OCI-LY3 (cell line): Measurements from ENCODE around the gene PLEKHB2.
A peak's percentile ranks its signal among the peaks of the same experiment; 100 is the strongest.

Experiments
- H2AFZ ChIP-seq: fragments of 200-600, 300-600 bp; shearing (Covaris generic); 2 replicates; pipeline ENCODE4 v1.6.0; 2014; ENCODE audit warnings: antibody characterized with exemption, low read depth, low read length
- H3K27ac ChIP-seq: fragments of 200-600, 300-600 bp; sonication (generic); 2 replicates; pipeline ENCODE4 v1.5.1; 2014; ENCODE audit warnings: mild to moderate bottlenecking, low read length, moderate library complexity, mixed read lengths
- H3K27me3 ChIP-seq: fragments of 200-600, 300-600 bp; sonication (generic); 2 replicates; pipeline ENCODE4 v1.6.1; 2014; ENCODE audit warnings: low read depth, low read length, mixed read lengths
- H3K36me3 ChIP-seq: fragments of 200-600, 300-600 bp; sonication (generic); replicated peaks from 2 replicates; pipeline ENCODE3; 2014; ENCODE audit warnings: low read depth, low read length, mixed read lengths
- H3K4me1 ChIP-seq: fragments of 300-600, 200-600 bp; sonication (generic); 2 replicates; pipeline ENCODE4 v1.6.1; 2014; ENCODE audit warnings: low read length, mixed read lengths
- H3K4me2 ChIP-seq: fragments of 200-600, 300-600 bp; sonication (generic); 2 replicates; pipeline ENCODE4 v1.6.1; 2014; ENCODE audit warnings: low read length, mixed read lengths
- H3K4me3 ChIP-seq: fragments of 300-600, 200-600 bp; sonication (generic); 2 replicates; pipeline ENCODE4 v1.5.1; 2014; ENCODE audit warnings: antibody characterized with exemption, mild to moderate bottlenecking, low read length, moderate library complexity
- H3K79me2 ChIP-seq: fragments of 300-600, 200-600 bp; shearing (Covaris generic); 2 replicates; pipeline ENCODE4 v1.6.1; 2014; ENCODE audit warnings: mild to moderate bottlenecking, low read length, mixed read lengths
- H3K9ac ChIP-seq: fragments of 300-600, 200-600 bp; shearing (Covaris generic); 2 replicates; pipeline ENCODE4 v1.6.0; 2014; ENCODE audit warnings: mild to moderate bottlenecking, low read length, moderate library complexity
- H3K9me3 ChIP-seq: fragments of 200-600, 300-600 bp; shearing (Covaris generic); 2 replicates; pipeline ENCODE4 v1.6.1; 2014; ENCODE audit warnings: low read length, mixed read lengths; ENCODE audit not compliant: insufficient read depth
- H4K20me1 ChIP-seq: fragments of 200-600, 300-600 bp; sonication (generic); 2 replicates; pipeline ENCODE4 v1.6.1; 2016; ENCODE audit warnings: low read length, mixed read lengths; ENCODE audit not compliant: insufficient read depth
- CTCF ChIP-seq: fragments of 200-600, 300-600 bp; sonication (generic); IDR thresholded peaks from 2 replicates; pipeline ENCODE4 v1.5.1; 2014; ENCODE audit warnings: antibody characterized with exemption, low read length, low read depth
- EZH2phosphoT487 ChIP-seq: fragments of 200-600 bp; shearing (Covaris generic); IDR thresholded peaks from 2 replicates; pipeline ENCODE4 v1.6.1; 2018; ENCODE audit warnings: antibody characterized with exemption, mixed run types, low read depth

The PLEKHB2 gene

GRCh38 chr2:131105156-131105949 lies at the start of gene PLEKHB2:
PLEKHB2 (plus strand) TSS chr2:131105336; CDS start chr2:131120942, 15,606 bp downstream.
- H3K9me3 ChIP-seq = no peaks in the 10 kb centered on the region
- peaks cover 34% of the 10 kb centered on the region for H4K20me1 ChIP-seq
- peak within 1 kb of the TSS; percentile 77 for H3K27ac ChIP-seq

GRCh38 chr2:131056204-131056931 lies 48.8 kb upstream of the PLEKHB2 start:
- Histone ChIP-seq H3K27ac (no peak overlapping the region), H3K36me3 (peaks cover 73% of the 10 kb centered on the region), H3K79me2 (peaks cover 73% of the 10 kb centered on the region), H3K4me2 (no peak overlapping the region), H3K4me1 (no peaks in the 10 kb centered on the region), H3K4me3 (no peak overlapping the region), H3K27me3 (no peaks in the 10 kb centered on the region), H3K9me3 (no peaks in the 10 kb centered on the region), H2AFZ (no peak overlapping the region), H4K20me1 (peaks cover 36% of the 10 kb centered on the region), H3K9ac (no peak overlapping the region)
- TF ChIP-seq CTCF = no peak
- no peak for TF ChIP-seq EZH2phosphoT487

More at GRCh38 chr2:131105156-131105949, at the start of gene PLEKHB2:
- Histone ChIP-seq H3K4me3 (peak within 1 kb of the TSS; percentile 100), H3K4me1 (peaks cover 18% of the 10 kb centered on the region), H3K4me2 (peak within 1 kb of the TSS; percentile 98), H3K27me3 (no peaks in the 10 kb centered on the region), H3K36me3 (peaks cover 7% of the 10 kb centered on the region), H3K79me2 (peaks cover 53% of the 10 kb centered on the region), H3K9ac (peak within 1 kb of the TSS; percentile 98), H2AFZ (peak within 1 kb of the TSS; percentile 78)
- peak; percentile 18; the same call in 1 of the 2 replicates for TF ChIP-seq CTCF
- no peak for TF ChIP-seq EZH2phosphoT487

GRCh38 chr2:131056932-131057287 lies 48.2 kb upstream of the PLEKHB2 start:
- H3K4me2 ChIP-seq = no peak overlapping the region
- H3K4me3 ChIP-seq = no peak overlapping the region
- no peaks in the 10 kb centered on the region for H3K27me3 ChIP-seq
- H2AFZ ChIP-seq = no peak overlapping the region
- H3K27ac ChIP-seq = no peak overlapping the region
- no peaks in the 10 kb centered on the region for H3K4me1 ChIP-seq
- TF ChIP-seq CTCF (no peak), EZH2phosphoT487 (no peak)
- H3K36me3 ChIP-seq = peaks cover 70% of the 10 kb centered on the region
- H3K9ac ChIP-seq = no peak overlapping the region
- H4K20me1 ChIP-seq = peaks cover 39% of the 10 kb centered on the region
- H3K79me2 ChIP-seq = peaks cover 78% of the 10 kb centered on the region
- no peaks in the 10 kb centered on the region for H3K9me3 ChIP-seq

- no peak for TF ChIP-seq EZH2phosphoT487
- TF ChIP-seq CTCF = no peak
- no peak overlapping the region for H3K4me2 ChIP-seq
- H3K79me2 ChIP-seq = peaks cover 90% of the 10 kb centered on the region
- no peaks in the 10 kb centered on the region for H3K4me1 ChIP-seq
- no peaks in the 10 kb centered on the region for H3K9me3 ChIP-seq
- no peak overlapping the region for H3K27ac ChIP-seq
- no peak overlapping the region for H3K4me3 ChIP-seq
- H4K20me1 ChIP-seq = peaks cover 34% of the 10 kb centered on the region
- H3K27me3 ChIP-seq = no peaks in the 10 kb centered on the region
- H3K9ac ChIP-seq = no peak overlapping the region
- peaks cover 63% of the 10 kb centered on the region for H3K36me3 ChIP-seq
- H2AFZ ChIP-seq = no peak overlapping the region
Measured at GRCh38 chr2:131058214-131058843, 46.8 kb upstream of the PLEKHB2 start.
